ENCODE data around the gene KMT2D.

The KMT2D gene

GRCh38 chr12:49018261-49019119 lies 42.1 kb downstream of the KMT2D start, which contains the start of gene PRKAG1:
Gene PRKAG1, minus strand, starts transcription at chr12:49018776. Its CDS starts 36 bp downstream, at chr12:49018740.
- peak; percentile 93 for DNase-seq (ENCODE audit: low read depth)

GRCh38 chr12:49017891-49018260 lies 42.7 kb downstream of the KMT2D start:
- DNase-seq (ENCODE audit: low read depth) = no peak

DNA sequence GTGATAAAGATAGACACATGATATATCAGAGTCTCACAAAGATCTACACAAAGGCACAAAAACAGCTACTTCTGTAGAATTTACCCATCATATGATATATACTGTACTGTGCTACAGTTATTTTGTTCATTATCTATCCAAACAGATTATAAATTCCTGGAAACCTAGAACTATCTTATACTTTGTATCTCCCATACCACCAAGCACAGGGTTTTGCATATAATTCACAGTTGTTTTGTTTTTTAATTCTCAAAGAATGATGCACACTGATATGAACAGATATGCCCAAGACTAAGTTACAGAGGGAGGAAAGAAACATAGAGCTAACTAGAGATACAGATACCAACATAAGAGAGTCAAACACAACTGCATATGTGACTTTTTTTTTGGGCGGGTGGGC lies 45.4 kb downstream of the KMT2D start:
- DNase-seq (ENCODE audit: low read depth) = no peak

GRCh38 chr12:49014547-49014946 lies 46.0 kb downstream of the KMT2D start:
- no peak for DNase-seq (ENCODE audit: low read depth)

DNA sequence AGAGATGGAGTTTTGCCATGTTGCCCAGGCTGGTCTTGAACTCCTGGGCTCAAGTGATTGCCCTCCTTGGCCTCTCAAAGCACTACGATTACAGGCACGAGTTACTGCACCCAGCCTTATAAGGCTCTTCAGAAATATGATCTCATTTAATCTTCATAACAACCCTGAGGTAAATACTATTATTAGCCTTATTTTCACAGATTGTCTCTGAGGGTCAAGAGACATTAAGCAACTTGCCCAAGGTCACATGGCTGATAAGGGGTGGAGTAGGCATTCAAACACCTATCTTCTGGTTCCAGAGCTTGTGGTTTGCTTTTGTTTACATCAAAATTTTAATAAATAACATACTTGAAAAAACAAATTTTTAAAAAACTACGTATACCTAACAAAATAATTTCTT lies 47.2 kb downstream of the KMT2D start:
- no peak for DNase-seq (ENCODE audit: low read depth)

DNA sequence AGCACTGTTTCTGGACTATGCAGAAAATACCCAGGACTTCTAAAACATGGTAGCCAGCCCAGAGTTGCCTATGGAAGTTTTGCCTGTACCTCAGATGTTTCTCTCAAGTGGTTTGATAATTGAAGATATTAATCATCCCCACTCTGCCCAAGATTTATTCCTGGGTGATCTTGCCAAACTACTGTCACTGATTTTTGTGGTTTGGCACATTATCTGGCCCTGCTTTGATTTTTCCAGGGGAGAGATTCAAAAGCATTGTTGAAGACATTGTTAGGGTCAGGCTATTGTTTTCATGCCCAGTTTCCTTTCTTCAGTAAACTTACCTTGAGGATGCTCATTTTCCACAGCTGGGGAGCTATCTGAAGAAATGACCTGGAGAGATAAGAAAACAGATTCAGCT lies 47.9 kb downstream of the KMT2D start:
- no peak for DNase-seq (ENCODE audit: low read depth)

Measured in activated T-cell treated with anti-CD3 and anti-CD28 coated beads for 1 hour (primary cell).